ENCODE data around the gene DENND4C.
"Not testable (repeated sequence)": the region's sequence is repeated elsewhere in the genome, so short reads cannot be mapped to it uniquely, and the experiment has no call there.

Gene DENND4C

GRCh38 chr9:19375538-19375937, 145.0 kb downstream of the DENND4C start:
- ATAC-seq (replicated peaks) (no peak), DNase-seq (no peak)
- H3K4me3 Mint-ChIP-seq: no peak overlapping the region
- peaks cover 91% of the 10 kb centered on the region for H3K36me3 Mint-ChIP-seq (ENCODE audit: insufficient read depth)
- no peaks in the 10 kb centered on the region for H3K27me3 Mint-ChIP-seq
- peak overlapping the region; percentile 54 to 70 for H3K27ac Mint-ChIP-seq
- peaks cover 32 to 33% of the 10 kb centered on the region in 2 donors for H3K4me1 Mint-ChIP-seq (ENCODE audit: low read depth in 2 of 2)
- no peaks in the 10 kb centered on the region for H3K9me3 Mint-ChIP-seq

- peak overlapping the region in 1 of 2 donors; percentile 22 for H3K4me3 Mint-ChIP-seq
- no peaks in the 10 kb centered on the region for H3K27me3 Mint-ChIP-seq
- DNase-seq (no peak), ATAC-seq (replicated peaks) (no peak)
- H3K27ac Mint-ChIP-seq: peak overlapping the region in 1 of 2 donors; percentile 73
- H3K4me1 Mint-ChIP-seq (ENCODE audit: low read depth in 2 of 2): peaks cover 38 to 40% of the 10 kb centered on the region in 2 donors
- H3K9me3 Mint-ChIP-seq: peaks cover 0 to 1% of the 10 kb centered on the region in 2 donors
- peaks cover 90% of the 10 kb centered on the region for H3K36me3 Mint-ChIP-seq (ENCODE audit: insufficient read depth)
These were observed 146.4 kb downstream of the DENND4C start for GRCh38 chr9:19376931-19377330.

- ATAC-seq (replicated peaks) (no peak), DNase-seq (no peak)
- Mint-ChIP-seq H3K36me3 (ENCODE audit: insufficient read depth) (peaks cover 78% of the 10 kb centered on the region), H3K4me1 (ENCODE audit: low read depth in 2 of 2) (peaks cover 38 to 40% of the 10 kb centered on the region in 2 donors), H3K27ac (peak overlapping the region; percentile 97 to 99), H3K9me3 (peaks cover 0 to 1% of the 10 kb centered on the region in 2 donors), H3K4me3 (peak overlapping the region; percentile 91), H3K27me3 (no peaks in the 10 kb centered on the region)
These were observed 147.7 kb downstream of the DENND4C start for GRCh38 chr9:19378164-19378563.

- DNase-seq (no peak), ATAC-seq (replicated peaks) (no peak)
- H3K27ac Mint-ChIP-seq: peak overlapping the region; percentile 97 to 99
- no peaks in the 10 kb centered on the region for H3K27me3 Mint-ChIP-seq
- H3K4me1 Mint-ChIP-seq (ENCODE audit: low read depth in 2 of 2): peaks cover 38 to 40% of the 10 kb centered on the region in 2 donors
- H3K9me3 Mint-ChIP-seq: peaks cover 0 to 1% of the 10 kb centered on the region in 2 donors
- H3K4me3 Mint-ChIP-seq: peak overlapping the region; percentile 91
- peaks cover 73% of the 10 kb centered on the region for H3K36me3 Mint-ChIP-seq (ENCODE audit: insufficient read depth)
These were observed 148.2 kb downstream of the DENND4C start for GRCh38 chr9:19378647-19379046.

- DNase-seq: peak in 1 of 3 experiments; percentile 4
- H3K9me3 Mint-ChIP-seq: peaks cover 0 to 1% of the 10 kb centered on the region in 2 donors
- no peak for ATAC-seq (replicated peaks)
- H3K27me3 Mint-ChIP-seq: no peaks in the 10 kb centered on the region
- H3K36me3 Mint-ChIP-seq (ENCODE audit: insufficient read depth): peaks cover 67% of the 10 kb centered on the region
- peak overlapping the region; percentile 91 for H3K4me3 Mint-ChIP-seq
- H3K4me1 Mint-ChIP-seq (ENCODE audit: low read depth in 2 of 2): peaks cover 38 to 40% of the 10 kb centered on the region in 2 donors
- H3K27ac Mint-ChIP-seq: peak overlapping the region; percentile 97 to 99
These were observed 148.8 kb downstream of the DENND4C start for GRCh38 chr9:19379283-19379682.

- DNase-seq: no peak
- peaks cover 38 to 40% of the 10 kb centered on the region in 2 donors for H3K4me1 Mint-ChIP-seq (ENCODE audit: low read depth in 2 of 2)
- H3K27ac Mint-ChIP-seq: peak overlapping the region; percentile 97 to 99
- peak; percentile 45 for ATAC-seq (replicated peaks)
- H3K36me3 Mint-ChIP-seq (ENCODE audit: insufficient read depth): peaks cover 63% of the 10 kb centered on the region
- H3K9me3 Mint-ChIP-seq: peaks cover 0 to 1% of the 10 kb centered on the region in 2 donors
- peak overlapping the region; percentile 91 for H3K4me3 Mint-ChIP-seq
- H3K27me3 Mint-ChIP-seq: no peaks in the 10 kb centered on the region
These were observed 149.2 kb downstream of the DENND4C start for GRCh38 chr9:19379697-19380046.

- H3K9me3 Mint-ChIP-seq: peaks cover 0 to 1% of the 10 kb centered on the region in 2 donors
- peak overlapping the region; percentile 97 to 99 for H3K27ac Mint-ChIP-seq
- H3K4me1 Mint-ChIP-seq (ENCODE audit: low read depth in 2 of 2): peaks cover 38 to 40% of the 10 kb centered on the region in 2 donors
These were observed 150.3 kb downstream of the DENND4C start for GRCh38 chr9:19380826-19381075.

GRCh38 chr9:19381656-19382055, 151.2 kb downstream of the DENND4C start:
- Mint-ChIP-seq H3K4me1 (ENCODE audit: low read depth in 2 of 2) (peaks cover 35 to 40% of the 10 kb centered on the region in 2 donors), H3K27ac (no peak overlapping the region), H3K27me3 (peaks cover 8 to 10% of the 10 kb centered on the region in 2 donors), H3K4me3 (no peak overlapping the region), H3K9me3 (peaks cover 0 to 1% of the 10 kb centered on the region in 2 donors), H3K36me3 (ENCODE audit: insufficient read depth) (peaks cover 43% of the 10 kb centered on the region)
- DNase-seq: no peak
- ATAC-seq (replicated peaks): no peak

More at GRCh38 chr9:19380826-19381075, 150.3 kb downstream of the DENND4C start:
- H3K36me3 Mint-ChIP-seq (ENCODE audit: insufficient read depth): peaks cover 52% of the 10 kb centered on the region
- H3K4me3 Mint-ChIP-seq: peak overlapping the region; percentile 91
- H3K27me3 Mint-ChIP-seq: peaks cover 0 to under 1% of the 10 kb centered on the region in 2 donors
- ATAC-seq (replicated peaks) (no peak), DNase-seq (no peak)

GRCh38 chr9:19385212-19385611, 154.7 kb downstream of the DENND4C start:
- H3K27ac Mint-ChIP-seq; H3K9me3 Mint-ChIP-seq; DNase-seq; H3K4me3 Mint-ChIP-seq; ATAC-seq (replicated peaks): not testable (repeated sequence)
- H3K4me1 Mint-ChIP-seq (ENCODE audit: low read depth in 2 of 2): peaks cover 9 to 11% of the 10 kb centered on the region in 2 donors
- H3K27me3 Mint-ChIP-seq: peaks cover 28 to 37% of the 10 kb centered on the region in 2 donors
- H3K36me3 Mint-ChIP-seq (ENCODE audit: insufficient read depth): peaks cover 11% of the 10 kb centered on the region

GRCh38 chr9:19385786-19386501, 155.5 kb downstream of the DENND4C start:
- no peak for ATAC-seq (replicated peaks)
- peaks cover 28 to 37% of the 10 kb centered on the region in 2 donors for H3K27me3 Mint-ChIP-seq

GRCh38 chr9:19386502-19387044, 156.1 kb downstream of the DENND4C start:
- peaks cover 4% of the 10 kb centered on the region for H3K36me3 Mint-ChIP-seq (ENCODE audit: insufficient read depth)
- no peak overlapping the region for H3K4me3 Mint-ChIP-seq
- ATAC-seq (replicated peaks) (no peak), DNase-seq (no peak)
- H3K4me1 Mint-ChIP-seq (ENCODE audit: low read depth in 2 of 2): no peaks in the 10 kb centered on the region
- H3K27ac Mint-ChIP-seq: peak overlapping the region in 1 of 2 donors; percentile 16
- H3K27me3 Mint-ChIP-seq: peaks cover 28 to 37% of the 10 kb centered on the region in 2 donors
- H3K9me3 Mint-ChIP-seq: no peaks in the 10 kb centered on the region

More at GRCh38 chr9:19385786-19386501, 155.5 kb downstream of the DENND4C start:
- peaks cover 4% of the 10 kb centered on the region for H3K36me3 Mint-ChIP-seq (ENCODE audit: insufficient read depth)
- H3K27ac Mint-ChIP-seq: peak overlapping the region in 1 of 2 donors; percentile 16
- DNase-seq: no peak
- peaks cover 4% of the 10 kb centered on the region in 2 donors for H3K4me1 Mint-ChIP-seq (ENCODE audit: low read depth in 2 of 2)
- H3K4me3 Mint-ChIP-seq: no peak overlapping the region
- no peaks in the 10 kb centered on the region for H3K9me3 Mint-ChIP-seq

GRCh38 chr9:19387317-19387716, 156.8 kb downstream of the DENND4C start:
- H3K27me3 Mint-ChIP-seq: peaks cover 28 to 37% of the 10 kb centered on the region in 2 donors
- DNase-seq: no peak
- no peaks in the 10 kb centered on the region for H3K9me3 Mint-ChIP-seq
- ATAC-seq (replicated peaks): no peak
- H3K4me1 Mint-ChIP-seq (ENCODE audit: low read depth in 2 of 2): no peaks in the 10 kb centered on the region
- H3K4me3 Mint-ChIP-seq: no peak overlapping the region
- H3K36me3 Mint-ChIP-seq (ENCODE audit: insufficient read depth): peaks cover 4% of the 10 kb centered on the region
- no peak overlapping the region for H3K27ac Mint-ChIP-seq

GRCh38 chr9:19389539-19389938, 159.0 kb downstream of the DENND4C start:
- not testable (repeated sequence) for H3K4me3 Mint-ChIP-seq; DNase-seq; H3K4me1 Mint-ChIP-seq (ENCODE audit: low read depth in 2 of 2); ATAC-seq (replicated peaks); H3K27ac Mint-ChIP-seq; H3K9me3 Mint-ChIP-seq; H3K36me3 Mint-ChIP-seq (ENCODE audit: insufficient read depth)
- H3K27me3 Mint-ChIP-seq: peaks cover 28 to 37% of the 10 kb centered on the region in 2 donors

- no peak for DNase-seq
- Mint-ChIP-seq H3K4me3 (no peak overlapping the region), H3K27me3 (no peaks in the 10 kb centered on the region), H3K36me3 (ENCODE audit: insufficient read depth) (no peaks in the 10 kb centered on the region), H3K27ac (no peak overlapping the region), H3K9me3 (no peaks in the 10 kb centered on the region), H3K4me1 (ENCODE audit: low read depth in 2 of 2) (no peaks in the 10 kb centered on the region)
- no peak for ATAC-seq (replicated peaks)
These were observed 167.4 kb downstream of the DENND4C start for GRCh38 chr9:19397845-19398244.

Measured in effector memory CD8-positive, alpha-beta T cell (primary cell).